GM19023 (cell line): ENCODE measurements around the gene FGF5.
"Not testable (repeated sequence)": the region's sequence is repeated elsewhere in the genome, so short reads cannot be mapped to it uniquely, and the experiment has no call there.

Experiments used
- ATAC-seq: cut with Tn5 transposase; IDR thresholded peaks from one replicate; pipeline ENCODE4 v1.9.1; 2021; ENCODE audit warnings: mild to moderate bottlenecking, moderate library complexity; ENCODE audit not compliant: unreplicated experiment

The FGF5 gene

DNA sequence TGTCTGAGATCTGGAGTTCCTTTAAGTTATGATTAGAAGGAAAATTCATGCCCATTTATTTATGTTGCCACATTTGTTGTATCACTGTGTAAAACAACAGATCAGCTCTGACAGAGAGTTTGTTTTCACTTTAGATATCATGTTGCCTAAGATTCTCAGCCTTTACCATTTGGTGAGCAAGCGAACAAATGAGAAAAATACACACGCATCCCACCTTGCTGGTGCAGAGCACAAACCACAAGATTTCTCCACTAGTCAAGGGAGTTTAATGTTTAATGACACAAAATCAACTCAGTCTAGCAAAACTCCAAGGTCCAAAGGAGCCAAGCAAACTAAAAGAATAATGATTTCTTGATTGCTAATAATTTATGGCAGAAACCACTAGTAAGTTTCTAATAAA, 27.7 kb downstream of the FGF5 start:
- ATAC-seq, result no peak

DNA sequence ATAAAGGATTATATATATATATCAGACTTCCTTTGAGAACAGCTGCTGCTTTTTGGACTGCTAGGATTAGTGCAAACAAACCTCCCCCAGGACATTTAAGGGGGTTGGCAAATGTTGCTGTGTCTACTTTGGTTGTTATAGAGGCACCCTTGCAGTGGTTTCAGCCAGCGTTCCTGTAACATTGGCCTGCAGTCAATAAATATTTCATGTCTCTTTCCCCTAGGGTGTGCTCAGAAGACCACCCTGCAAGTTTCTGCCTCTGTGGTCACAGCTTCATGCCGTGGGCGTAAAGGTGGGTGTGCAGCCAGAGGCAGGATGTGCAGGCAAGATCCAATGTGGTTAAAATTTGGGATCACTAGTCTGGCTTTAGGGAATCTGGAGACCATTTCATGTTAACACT, 28.9 kb downstream of the FGF5 start:
- ATAC-seq, result no peak

DNA sequence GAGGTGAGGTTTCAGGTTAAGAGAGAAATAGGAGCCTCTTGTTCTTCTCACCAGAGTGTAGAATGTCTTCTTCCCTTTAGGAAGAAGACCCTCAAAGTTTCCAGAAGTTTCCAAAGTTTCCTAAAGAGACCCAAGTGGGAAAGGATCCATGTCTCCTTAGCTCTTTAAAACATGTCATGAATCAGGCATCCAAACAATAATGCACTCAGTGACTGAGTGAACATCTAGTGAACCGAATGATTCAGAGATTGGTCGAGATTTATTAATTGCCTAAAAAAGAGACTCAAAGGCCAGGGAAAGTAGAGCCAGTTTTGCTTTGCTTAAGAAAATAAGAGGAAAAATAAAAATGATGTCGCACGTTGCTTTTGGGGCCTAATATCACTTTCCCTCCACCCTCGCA, 29.4 kb downstream of the FGF5 start:
- ATAC-seq, result no peak

DNA sequence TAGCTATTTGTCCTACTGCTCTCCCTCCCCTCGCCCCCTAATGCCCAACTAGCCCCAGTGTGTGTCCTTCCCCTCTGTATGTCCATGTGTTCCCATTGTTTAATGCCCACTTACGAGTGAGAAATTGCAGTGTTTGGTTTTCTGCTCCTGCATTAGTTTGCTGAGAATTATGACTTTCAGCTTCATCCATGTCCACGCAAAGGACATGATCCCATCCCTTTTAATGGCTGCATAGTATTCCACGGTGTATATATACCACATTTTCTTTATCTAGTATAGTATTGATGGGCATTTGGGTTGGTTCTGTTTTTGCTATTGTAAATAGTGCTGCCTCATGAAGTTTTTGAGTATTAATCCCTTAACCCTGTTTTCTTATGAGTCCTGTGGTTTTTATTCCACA, 35.4 kb downstream of the FGF5 start:
- no peak for ATAC-seq

DNA sequence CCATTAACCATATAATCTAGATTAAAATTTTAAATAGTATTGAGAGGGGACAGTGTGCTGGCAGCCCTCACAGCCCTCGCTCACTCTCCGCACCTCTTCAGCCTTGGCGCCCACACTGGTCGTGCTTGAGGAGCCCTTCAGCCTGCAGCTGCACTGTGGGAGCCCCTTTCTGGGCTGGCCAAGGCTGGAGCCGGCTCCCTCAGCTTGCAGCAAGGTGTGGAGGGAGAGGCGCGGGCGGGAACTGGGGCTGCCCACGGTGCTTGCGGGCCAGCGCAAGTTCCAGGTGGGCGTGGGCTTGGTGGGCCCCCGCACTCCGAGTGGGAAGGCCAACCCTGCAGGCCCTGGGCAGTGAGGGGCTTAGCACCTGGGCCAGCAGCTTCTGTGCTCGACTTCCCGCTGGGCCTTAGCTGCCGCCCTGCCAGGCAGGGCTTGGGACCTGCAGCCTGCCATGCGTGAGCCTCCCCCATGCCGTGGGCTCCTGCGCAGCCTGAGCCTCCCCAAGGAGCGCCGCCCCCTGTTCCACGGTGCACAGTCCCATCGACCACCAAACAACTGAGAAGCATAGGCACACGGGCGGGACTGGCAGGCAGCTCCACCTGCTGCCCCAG, 36.3 kb downstream of the FGF5 start:
- no peak for ATAC-seq

DNA sequence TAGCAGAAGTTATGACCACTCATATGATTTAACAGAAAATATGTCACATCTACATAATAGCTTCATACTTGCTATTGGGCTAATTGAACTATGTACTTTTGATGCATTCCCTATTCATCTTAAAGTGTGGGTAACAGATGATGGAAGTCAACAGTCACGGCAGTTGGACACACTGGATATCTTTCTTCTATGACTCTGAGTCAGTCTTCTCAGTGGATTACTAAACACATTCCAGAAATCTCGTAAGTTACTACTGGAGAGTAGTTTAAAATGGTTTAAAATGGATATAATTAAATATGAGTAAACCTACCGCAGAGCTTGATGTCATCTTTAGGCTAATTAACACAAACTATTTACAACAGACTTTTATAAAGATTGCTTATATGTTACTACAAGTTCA, 39.0 kb downstream of the FGF5 start:
- no peak for ATAC-seq

DNA sequence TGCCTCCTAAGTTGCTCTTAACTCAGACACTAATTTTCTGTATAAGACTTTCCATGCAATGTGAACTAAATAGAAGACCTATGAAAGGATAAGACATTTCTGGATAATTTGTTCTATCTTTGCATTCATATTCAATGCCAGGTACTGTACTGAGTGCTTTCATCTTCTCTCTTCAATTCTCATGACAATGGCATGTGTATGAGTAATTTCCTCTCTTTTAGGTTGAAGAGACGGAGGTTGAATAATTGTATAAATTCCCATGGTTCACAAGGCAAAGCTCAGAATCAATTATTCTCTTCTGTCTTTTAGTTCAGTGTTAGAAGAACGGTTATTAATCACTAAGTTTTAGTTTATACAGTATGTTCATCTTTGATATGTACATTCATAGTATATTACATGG, 39.8 kb downstream of the FGF5 start:
- ATAC-seq, result no peak

DNA sequence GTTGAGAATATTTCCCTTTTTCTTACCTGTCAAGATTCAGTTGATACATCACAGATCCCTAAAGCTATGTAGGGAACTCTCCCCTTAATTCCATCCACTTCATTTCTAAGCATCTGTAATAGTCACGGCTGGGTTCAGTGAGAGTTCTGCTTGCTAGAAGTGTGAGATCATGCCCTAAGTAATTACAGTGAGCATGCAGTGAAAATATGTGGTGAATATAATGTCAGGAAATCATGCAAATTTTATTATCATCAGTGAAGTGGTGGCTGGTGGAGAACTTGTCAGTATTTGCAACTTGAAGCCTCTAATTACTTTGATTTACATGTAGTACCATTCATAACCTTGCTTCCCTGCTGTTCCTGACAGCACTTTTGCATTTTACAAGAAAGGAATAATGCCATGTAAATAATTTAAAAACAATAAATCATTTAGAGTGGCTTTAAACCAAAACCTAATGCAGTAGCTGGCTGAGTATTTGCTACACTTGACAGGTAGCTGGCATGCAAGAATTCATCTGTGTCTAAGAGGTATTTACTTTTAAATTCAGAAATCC, 40.8 kb downstream of the FGF5 start:
- no peak for ATAC-seq

DNA sequence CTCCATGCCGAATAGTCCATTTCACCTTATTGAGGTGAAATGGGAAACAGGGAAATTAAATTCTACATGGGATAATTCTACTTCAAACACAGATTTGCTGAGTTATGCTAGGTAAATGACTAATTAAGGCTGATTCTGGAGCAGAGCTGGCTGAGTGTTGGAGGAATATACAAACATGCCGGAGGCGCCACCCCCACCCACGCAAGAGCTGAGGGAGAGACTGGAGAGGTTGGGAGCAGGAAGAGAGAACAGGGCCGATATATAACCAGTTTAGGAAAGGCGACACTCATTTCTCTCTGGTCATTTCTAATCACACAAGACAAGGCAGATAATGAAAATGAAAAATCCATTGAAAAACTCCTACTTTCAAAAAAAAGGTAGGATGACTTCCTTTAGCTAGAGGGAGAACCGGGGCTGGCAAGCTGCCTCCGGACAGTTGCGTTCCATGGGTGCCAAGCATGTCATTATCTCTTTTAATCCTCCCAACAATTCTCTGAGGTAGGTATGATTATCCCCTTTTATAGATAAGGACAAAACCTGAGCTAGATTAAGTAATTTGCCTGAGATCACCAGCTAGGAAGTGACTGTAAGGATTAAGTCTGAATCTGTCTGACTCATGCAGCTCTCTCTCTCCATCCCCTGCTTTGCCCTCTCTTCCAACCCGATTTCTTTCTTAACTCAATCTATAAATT, 41.5 kb downstream of the FGF5 start:
- ATAC-seq, result no peak

DNA sequence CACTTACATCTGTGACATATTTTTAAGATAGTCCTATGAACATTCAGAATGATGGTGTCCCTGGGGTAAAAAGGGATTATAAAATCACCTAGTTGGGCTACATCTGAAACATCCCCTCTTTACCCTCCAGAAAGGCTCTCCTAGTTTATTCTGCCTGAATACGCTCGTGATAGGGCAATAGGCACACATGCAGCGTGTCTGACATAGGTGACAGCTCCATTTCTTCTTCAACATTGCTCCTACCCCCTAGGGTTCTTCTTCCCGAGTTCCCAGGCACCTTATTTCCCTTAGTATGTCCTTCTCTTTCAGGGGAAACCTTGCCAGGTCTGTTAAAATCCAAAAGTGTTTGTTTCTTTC, 42.0 kb downstream of the FGF5 start:
- ATAC-seq, result no peak

DNA sequence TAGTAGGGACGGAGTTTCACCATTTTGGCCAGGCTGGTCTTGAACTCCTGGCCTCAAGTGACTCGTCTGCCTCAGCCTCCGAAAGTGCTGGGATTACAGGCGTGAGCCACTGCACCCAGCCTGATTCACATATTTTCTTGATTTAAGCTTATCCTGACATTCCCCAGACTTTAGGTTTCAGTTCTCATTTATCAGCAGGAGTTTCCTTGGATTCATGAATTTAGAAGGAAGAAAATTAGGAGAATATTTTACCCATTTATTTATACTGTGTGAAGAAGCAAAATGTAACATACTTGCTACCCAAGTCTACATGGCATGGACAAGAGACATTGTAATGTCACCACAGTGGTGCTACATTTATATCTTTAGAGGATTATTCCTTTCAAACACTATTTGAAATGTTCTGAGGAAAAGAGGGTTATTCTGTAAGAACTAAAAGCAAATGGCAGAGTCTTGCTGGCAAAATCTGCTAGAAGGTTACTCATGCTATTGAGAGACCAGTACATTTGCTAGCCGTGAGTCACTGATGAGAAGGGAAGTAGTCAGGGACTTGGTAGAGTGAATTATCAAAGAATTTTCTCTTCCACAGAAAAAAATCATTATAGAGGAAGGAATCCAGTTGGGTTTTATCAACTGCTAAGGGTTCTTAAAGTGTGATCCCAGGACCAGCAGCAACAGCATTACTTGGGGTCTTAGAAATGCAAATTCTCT, 43.0 kb downstream of the FGF5 start:
- no peak for ATAC-seq

DNA sequence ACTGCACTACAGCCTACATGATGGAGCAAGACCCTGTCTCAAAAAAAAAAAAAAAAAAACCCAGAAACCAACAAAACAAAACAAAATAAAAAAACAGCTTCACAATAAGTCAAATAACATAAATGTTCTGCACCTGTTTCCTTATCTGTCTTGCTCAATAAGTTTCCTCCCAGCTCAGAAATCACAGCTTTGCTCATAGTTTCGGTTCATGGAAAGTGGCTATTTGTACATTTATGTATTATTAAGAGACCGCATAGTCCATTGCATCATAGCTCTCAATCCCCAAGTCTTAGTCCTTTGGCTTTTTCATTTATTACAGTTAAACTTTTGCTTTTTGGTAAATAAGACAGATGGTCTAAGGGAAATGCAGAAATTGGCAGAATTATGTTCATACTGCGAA, 44.7 kb downstream of the FGF5 start:
- ATAC-seq, result no peak

DNA sequence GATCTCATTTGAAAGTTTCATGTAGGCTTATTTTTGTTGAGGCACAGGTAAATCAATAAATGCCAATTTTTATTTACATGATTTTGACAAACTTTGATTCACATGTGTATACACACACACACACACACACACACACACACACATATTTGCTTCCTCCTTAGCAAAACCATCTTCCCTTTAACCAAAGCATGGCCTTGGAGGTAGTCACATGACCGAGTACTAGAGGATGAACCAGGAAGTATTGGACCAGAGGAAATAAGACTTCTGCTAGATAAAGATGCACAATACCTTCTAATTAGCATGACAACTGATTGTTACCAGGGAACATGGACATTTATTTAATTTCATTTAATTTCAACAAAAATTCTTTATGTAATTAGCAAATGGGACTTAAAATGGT, 45.7 kb downstream of the FGF5 start:
- no peak for ATAC-seq

DNA sequence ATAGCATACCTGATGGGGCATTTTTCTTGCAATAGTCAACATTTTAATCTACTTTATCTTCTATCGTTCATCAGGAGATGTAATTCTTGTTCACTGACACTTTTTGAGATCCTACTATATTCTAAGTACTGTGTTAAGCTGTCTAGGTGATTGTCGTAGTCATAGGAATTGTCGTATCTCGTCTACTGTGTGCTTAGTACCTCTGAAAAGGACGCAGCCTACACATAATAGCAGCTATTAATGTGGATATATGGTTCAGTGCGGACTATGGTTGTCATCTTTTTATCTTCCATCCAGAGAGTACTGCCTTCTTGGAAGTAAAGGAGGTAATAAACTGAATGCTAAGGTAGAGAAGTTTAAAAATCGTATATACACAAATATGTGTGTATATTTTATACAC, 47.2 kb downstream of the FGF5 start:
- no peak for ATAC-seq

DNA sequence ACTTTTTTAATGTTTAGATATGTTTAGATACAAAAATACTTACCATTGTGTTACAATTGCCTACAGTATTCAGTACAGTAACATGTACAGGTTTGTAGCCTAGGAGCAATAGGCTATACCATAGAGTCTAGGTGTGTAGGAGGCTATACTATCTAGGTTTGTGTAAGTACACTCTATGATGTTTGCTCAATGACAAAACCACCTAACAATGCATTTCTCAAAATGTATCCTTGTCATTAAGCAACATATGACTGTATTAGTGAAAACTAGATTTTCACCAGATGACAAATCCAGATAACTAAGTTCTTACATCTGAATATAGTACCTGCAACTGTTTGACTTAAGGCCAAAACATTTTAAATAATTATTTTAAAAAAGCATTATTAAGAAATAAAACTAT, 49.4 kb downstream of the FGF5 start:
- not testable (repeated sequence) for ATAC-seq

DNA sequence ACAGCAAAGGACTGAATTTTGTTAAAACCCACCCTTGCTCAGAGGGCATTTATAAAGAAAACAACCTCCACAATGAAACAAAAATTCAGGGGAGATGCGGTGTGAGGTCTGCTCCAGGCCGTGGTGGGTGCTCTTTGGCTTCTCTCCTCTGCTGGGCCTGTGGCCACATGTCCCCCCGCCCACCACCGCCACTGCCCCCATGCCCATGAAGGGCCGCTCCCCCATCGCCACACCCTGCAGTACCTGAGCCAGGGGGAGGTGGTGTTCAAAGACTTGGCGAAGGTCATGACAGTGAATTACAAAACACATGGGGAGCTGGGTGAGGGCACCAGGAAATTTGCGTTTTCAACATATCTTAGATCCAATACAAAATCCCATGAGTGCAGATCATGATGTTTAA, 54.9 kb downstream of the FGF5 start:
- ATAC-seq, result no peak

DNA sequence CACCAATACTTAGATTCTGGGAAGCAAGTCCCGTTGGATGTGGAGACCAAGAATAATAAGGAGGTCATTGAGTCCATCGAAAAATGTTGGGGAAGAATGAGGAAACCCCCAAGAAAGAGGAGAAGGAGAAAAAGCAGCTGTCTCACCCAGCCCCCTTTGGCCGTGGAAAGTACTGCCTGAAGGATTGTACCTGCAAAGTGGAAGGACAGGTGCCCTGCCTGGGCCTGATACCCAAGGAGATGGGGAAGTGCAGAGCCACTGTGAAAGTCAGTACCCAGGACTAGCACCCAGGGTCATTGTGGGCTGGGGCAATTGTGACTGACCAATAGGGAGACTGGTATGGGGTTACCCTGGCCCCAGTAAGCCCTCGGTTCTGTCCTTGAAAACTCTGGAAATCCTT, 55.3 kb downstream of the FGF5 start:
- no peak for ATAC-seq

DNA sequence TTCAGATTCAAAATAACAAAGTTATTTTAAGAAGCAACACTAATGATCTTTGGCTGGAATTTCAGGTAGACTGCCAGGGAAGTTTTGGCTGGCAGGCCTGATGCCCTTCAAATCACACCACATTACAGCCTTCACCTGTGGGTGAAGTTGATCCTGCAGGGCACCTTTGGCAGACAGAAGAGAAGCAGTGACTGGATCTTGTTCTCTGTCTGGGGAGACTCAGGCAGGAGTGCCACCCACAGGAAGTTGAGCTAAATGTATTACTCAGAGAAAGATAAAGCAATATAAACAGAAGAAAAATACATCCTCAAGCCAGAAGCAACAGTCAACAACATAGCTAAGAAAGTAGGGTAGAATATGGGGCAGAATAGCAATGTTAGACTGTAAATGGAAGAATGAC, 56.3 kb downstream of the FGF5 start:
- no peak for ATAC-seq

DNA sequence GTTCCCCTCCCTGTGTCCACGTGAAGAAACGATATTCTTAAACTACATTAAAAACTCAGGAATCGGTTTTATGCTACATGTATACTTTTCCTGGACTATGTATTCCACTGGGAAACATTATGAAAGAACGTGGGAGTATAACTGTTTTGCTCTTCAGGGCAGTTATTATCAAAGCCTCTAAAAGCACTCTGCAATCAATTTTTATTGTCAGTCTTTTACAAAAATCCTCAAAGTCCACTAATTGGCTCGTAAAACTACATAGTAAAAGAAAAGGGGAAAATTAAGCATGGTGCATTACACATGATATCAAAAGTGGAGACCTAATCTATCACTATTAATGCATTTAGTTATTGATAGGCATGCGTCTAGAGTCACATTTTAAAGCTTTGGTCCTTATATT, 57.7 kb downstream of the FGF5 start:
- ATAC-seq, result no peak

DNA sequence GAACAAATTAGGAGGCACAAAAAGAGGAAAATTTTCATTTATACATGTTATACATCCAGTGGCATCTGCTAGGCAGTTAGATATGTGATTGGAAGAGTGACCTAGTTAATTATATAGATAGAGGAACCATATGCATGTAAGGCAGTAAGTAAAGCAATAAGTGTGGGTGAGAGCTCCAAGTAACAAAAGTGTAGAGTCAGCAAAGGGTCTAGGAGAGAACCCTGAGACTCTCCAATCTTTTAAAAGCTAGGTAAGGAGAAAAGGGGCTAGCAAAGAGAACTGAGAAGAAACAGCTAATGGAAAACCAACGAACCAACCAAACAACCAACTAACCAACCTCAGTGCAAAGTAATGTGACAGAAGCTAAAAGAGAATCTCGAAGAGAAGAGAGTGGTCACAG, 65.2 kb downstream of the FGF5 start:
- no peak for ATAC-seq

DNA sequence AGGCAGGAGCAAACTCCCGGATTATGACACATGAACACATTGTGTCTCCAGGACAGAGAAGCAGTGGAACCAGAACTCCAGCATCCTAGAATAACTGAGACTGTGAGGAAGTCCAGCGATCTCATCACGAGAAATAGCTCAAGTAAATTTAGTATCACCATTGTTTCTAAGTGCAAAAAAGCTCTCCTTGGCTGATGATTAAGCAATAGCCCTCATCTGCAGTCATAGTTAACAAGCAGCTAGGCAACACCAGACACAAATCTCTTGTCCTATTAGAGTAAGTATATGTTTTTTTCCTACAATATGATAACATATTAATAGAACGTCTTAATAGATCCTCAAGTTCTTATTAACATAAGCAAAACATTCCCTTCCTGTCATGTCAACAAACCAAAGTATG, 66.7 kb downstream of the FGF5 start:
- ATAC-seq, result no peak

DNA sequence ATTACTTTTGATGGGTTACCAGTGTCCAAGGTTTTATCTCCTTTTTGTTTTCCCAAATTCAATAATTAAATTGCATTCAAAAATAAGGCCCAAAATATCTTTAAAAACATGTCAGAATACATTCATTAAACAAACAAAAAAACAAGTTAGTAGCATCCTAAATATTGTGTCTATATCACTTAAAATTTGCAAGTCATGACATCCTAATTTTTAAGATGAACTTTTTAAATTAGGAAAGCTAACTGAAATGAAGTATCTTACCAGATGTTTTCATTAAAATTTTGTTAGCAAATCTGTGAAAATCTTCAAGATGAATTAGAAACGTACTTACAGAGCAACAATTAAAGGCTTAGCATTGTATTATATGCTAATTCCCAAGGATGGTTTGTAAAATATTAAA, 68.1 kb downstream of the FGF5 start:
- no peak for ATAC-seq
